Mammary epithelial cell (primary cell): ENCODE data around the gene CHAC1.

Experiments used
- EZH2 ChIP-seq: IDR thresholded peaks from 2 replicates; pipeline ENCODE4 v1.6.1; 2012; ENCODE audit warnings: low read length, inconsistent platforms, borderline replicate concordance
- TF ChIP-seq, protein P1 (sequence below), 2 donors: IDR thresholded peaks in 1 of 2; conservative IDR thresholded peaks in 1 of 2; 2 replicates each; pipeline ENCODE4 v1.5.1; 2011 to 2012; ENCODE audit warnings: inconsistent platforms in 2 of 2, low read length in 2 of 2, mild to moderate bottlenecking in 2 of 2, control low read depth in 1 of 2, low read depth in 1 of 2; ENCODE audit not compliant: insufficient read depth in 1 of 2; ENCODE audit errors: extremely low read depth in 1 of 2

- TF ChIP-seq, protein P1, sequence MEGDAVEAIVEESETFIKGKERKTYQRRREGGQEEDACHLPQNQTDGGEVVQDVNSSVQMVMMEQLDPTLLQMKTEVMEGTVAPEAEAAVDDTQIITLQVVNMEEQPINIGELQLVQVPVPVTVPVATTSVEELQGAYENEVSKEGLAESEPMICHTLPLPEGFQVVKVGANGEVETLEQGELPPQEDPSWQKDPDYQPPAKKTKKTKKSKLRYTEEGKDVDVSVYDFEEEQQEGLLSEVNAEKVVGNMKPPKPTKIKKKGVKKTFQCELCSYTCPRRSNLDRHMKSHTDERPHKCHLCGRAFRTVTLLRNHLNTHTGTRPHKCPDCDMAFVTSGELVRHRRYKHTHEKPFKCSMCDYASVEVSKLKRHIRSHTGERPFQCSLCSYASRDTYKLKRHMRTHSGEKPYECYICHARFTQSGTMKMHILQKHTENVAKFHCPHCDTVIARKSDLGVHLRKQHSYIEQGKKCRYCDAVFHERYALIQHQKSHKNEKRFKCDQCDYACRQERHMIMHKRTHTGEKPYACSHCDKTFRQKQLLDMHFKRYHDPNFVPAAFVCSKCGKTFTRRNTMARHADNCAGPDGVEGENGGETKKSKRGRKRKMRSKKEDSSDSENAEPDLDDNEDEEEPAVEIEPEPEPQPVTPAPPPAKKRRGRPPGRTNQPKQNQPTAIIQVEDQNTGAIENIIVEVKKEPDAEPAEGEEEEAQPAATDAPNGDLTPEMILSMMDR (conservative IDR thresholded peaks at IDR 0.05 in 1 of 2, IDR thresholded peaks at IDR 0.05 in 1 of 2; ENCODE audit: extremely low read depth in 1 of 2, insufficient read depth in 1 of 2, low read depth in 1 of 2, low read length in 2 of 2), result no peak
- TF ChIP-seq EZH2, result no peak
Measured at GRCh38 chr15:40938536-40938870, 14.8 kb upstream of the CHAC1 start.
